Body of pancreas (tissue), 4 donors: ENCODE measurements around the gene ATG7. TPM values are rescaled to one million over a fixed set of nuclear protein-coding genes. Genes with fewer than 3 reads are reported as not detected.
"Not testable (repeated sequence)": the region's sequence is repeated elsewhere in the genome, so short reads cannot be mapped to it uniquely, and the experiment has no call there.

Source experiments
- ATAC-seq: fragments of 150-250 bp; one replicate; pipeline ENCODE4 v1.9.1; 2016
- DNase-seq, 4 donors: peaks; one replicate each; pipeline ENCODE4 v3.0.0-alpha.2; 2019
- H3K27ac ChIP-seq, 4 donors: fragments of 200-600 bp; sonication (generic); 1 replicate in 3 of 4; 2 replicates in 1 of 4; pipeline versions ENCODE4 v1.5.1 to v1.6.1; 2016 to 2019; ENCODE audit warnings: mild to moderate bottlenecking in 1 of 4, mixed read lengths in 1 of 4, moderate library complexity in 1 of 4
- H3K27me3 ChIP-seq, 2 donors: fragments of 200-600 bp; sonication (generic); one replicate each; pipeline ENCODE4 v1.6.0; 2016; ENCODE audit warnings: mild to moderate bottlenecking in 1 of 2
- H3K36me3 ChIP-seq, 2 donors: fragments of 200-600 bp; sonication (generic); replicated peaks in 1 of 2; 2 replicates each; pipeline ENCODE4 v1.5.1; 2016; ENCODE audit warnings: low read depth in 2 of 2; ENCODE audit not compliant: insufficient read depth in 1 of 2
- H3K4me1 ChIP-seq: fragments of 200-600 bp; sonication (generic); one replicate; pipeline ENCODE4 v1.6.0; 2016
- H3K4me3 ChIP-seq, 2 donors: fragments of 200-600 bp; sonication (generic); 1 replicate in 1 of 2; 2 replicates in 1 of 2; pipeline ENCODE4 v1.5.1; 2016 to 2019
- H3K9me3 ChIP-seq, 3 donors: fragments of 200-600 bp; sonication (generic); 1 replicate in 2 of 3; 2 replicates in 1 of 3; pipeline ENCODE4 v1.5.1; 2016
- CTCF ChIP-seq, 7 experiments: fragments of 450-650 bp in 4 of 7; fragments of 200-600 bp in 3 of 7; sonication (generic) in 3 of 7; IDR thresholded peaks; one replicate each; pipeline ENCODE4 v1.5.1; 2016 to 2019; ENCODE audit warnings: antibody characterized with exemption in 7 of 7
- POLR2A ChIP-seq, 3 donors: fragments of 450-650 bp; IDR thresholded peaks; one replicate each; pipeline ENCODE4 v1.6.1; 2016; ENCODE audit warnings: antibody characterized with exemption in 3 of 3, mild to moderate bottlenecking in 2 of 3
- WGBS, 2 donors: methylation state at CpG; one replicate each; pipeline ENCODE4 v1.1.5; 2017; 5-methylcytosine and 5-hydroxymethylcytosine counted together
- intact Hi-C: fragments of 100-400 bp; cut with DNase I; formaldehyde crosslinking; loops from one replicate; pipeline ENCODE4 v1.15.1; 2023
- total RNA-seq, 2 donors: library from RNA; depleted of rRNA; stranded (reverse); fragments of >200 nt; gene quantifications; one replicate each; pipeline ENCODE4 v1.1.0, GENCODE V29; 2016

Gene ATG7
- total RNA-seq, 2 donors from 2014 or later, result 40.5 to 43.6 TPM

GRCh38 chr3:11498177-11498576, 226.0 kb downstream of the ATG7 start:
- peak overlapping the region in 3 of 4 donors; percentile 55 to 79 (median 72) for H3K27ac ChIP-seq

GRCh38 chr3:11498646-11499045, 226.4 kb downstream of the ATG7 start:
- ATAC-seq (peak; percentile 96), DNase-seq (peak; percentile 84 to 93 (median 90))
- H3K4me3 ChIP-seq, result no peak overlapping the region
- intact Hi-C loops, result no loop called here
- TF ChIP-seq POLR2A (IDR thresholded peaks at IDR 0.05) (no peak), CTCF (IDR thresholded peaks at IDR 0.05) (no peak)
- H3K27me3 ChIP-seq, result no peaks in the 10 kb centered on the region
- H3K4me1 ChIP-seq, result peaks cover 19% of the 10 kb centered on the region
- no peaks in the 10 kb centered on the region for H3K36me3 ChIP-seq
- H3K27ac ChIP-seq, result peak overlapping the region in 3 of 4 donors; percentile 55 to 79 (median 72)
- H3K9me3 ChIP-seq, result no peaks in the 10 kb centered on the region
- WGBS, 2 donors, result 0 to 17% methylated on average over 1 of the region's 1 CpG

More at GRCh38 chr3:11498177-11498576, 226.0 kb downstream of the ATG7 start:
- Histone ChIP-seq H3K4me3 (no peak overlapping the region), H3K27me3 (no peaks in the 10 kb centered on the region), H3K9me3 (no peaks in the 10 kb centered on the region), H3K36me3 (no peaks in the 10 kb centered on the region), H3K4me1 (peaks cover 19% of the 10 kb centered on the region)
- no peak for ATAC-seq
- no peak for TF ChIP-seq POLR2A (IDR thresholded peaks at IDR 0.05)
- no peak for TF ChIP-seq CTCF (IDR thresholded peaks at IDR 0.05)
- intact Hi-C loops, result no loop called here
- 77 to 78% methylated on average over 2 of the region's 2 CpGs for WGBS, 2 donors
- DNase-seq, result no peak

- H3K27ac ChIP-seq, result peak overlapping the region in 3 of 4 donors; percentile 55 to 79 (median 72)
Observed at GRCh38 chr3:11499144-11499543, 226.9 kb downstream of the ATG7 start.

GRCh38 chr3:11502413-11502812, 230.2 kb downstream of the ATG7 start:
- H3K27ac ChIP-seq, DNase-seq, H3K4me3 ChIP-seq, H3K36me3 ChIP-seq, H3K9me3 ChIP-seq, ATAC-seq, intact Hi-C loops, H3K27me3 ChIP-seq: not testable (repeated sequence)
- H3K4me1 ChIP-seq, result peaks cover 19% of the 10 kb centered on the region
- WGBS, 2 donors, result 90% methylated on average over 2 of the region's 3 CpGs; no CpG with 5 or more reads in 1 of the 2 donors

More at GRCh38 chr3:11499144-11499543, 226.9 kb downstream of the ATG7 start:
- Histone ChIP-seq H3K9me3 (no peaks in the 10 kb centered on the region), H3K27me3 (no peaks in the 10 kb centered on the region), H3K4me3 (no peak overlapping the region), H3K4me1 (peaks cover 19% of the 10 kb centered on the region), H3K36me3 (no peaks in the 10 kb centered on the region)
- intact Hi-C loops, result no loop called here
- TF ChIP-seq POLR2A (IDR thresholded peaks at IDR 0.05) (no peak), CTCF (IDR thresholded peaks at IDR 0.05) (no peak)
- 51 to 78% methylated on average over 3 to 6 of the region's 6 CpGs for WGBS, 2 donors
- DNase-seq (no peak), ATAC-seq (peak; percentile 49)

GRCh38 chr3:11507719-11508118, 235.5 kb downstream of the ATG7 start:
- H3K36me3 ChIP-seq, result no peaks in the 10 kb centered on the region
- H3K4me1 ChIP-seq, result peaks cover 31% of the 10 kb centered on the region
- H3K4me3 ChIP-seq, result no peak overlapping the region
- intact Hi-C loops, result no loop called here
- TF ChIP-seq CTCF (IDR thresholded peaks at IDR 0.05) (no peak), POLR2A (IDR thresholded peaks at IDR 0.05) (no peak)
- no peaks in the 10 kb centered on the region for H3K27me3 ChIP-seq
- ATAC-seq (no peak), DNase-seq (no peak)
- no peaks in the 10 kb centered on the region for H3K9me3 ChIP-seq
- H3K27ac ChIP-seq, result peak overlapping the region in 2 of 4 donors; percentile 68 to 70
